PC-3 (cell line): ENCODE data around the gene IL16. TPM values are rescaled to one million over a fixed set of nuclear protein-coding genes. Genes with fewer than 3 reads are reported as not detected.
A peak's percentile ranks its signal among the peaks of the same experiment; 100 is the strongest.

ENCODE experiments used
- ATAC-seq: fragments of 200-7000 bp; cut with Tn5 transposase; 2 replicates; pipeline ENCODE4 v1.9.1; 2020; ENCODE audit warnings: mild to moderate bottlenecking, moderate library complexity
- BruUV-seq: library from RNA; stranded (reverse); fragments of 400-500 nt; replicated peaks from 2 replicates; lab custom pipeline; 2021; lab: Mats Ljungman, UMichigan
- CTCF ChIA-PET: fragments of 300-600 bp; sonication (Branson Sonifier 250); formaldehyde crosslinking; loops from one replicate; lab custom pipeline; 2022; ENCODE audit warnings: antibody characterized with exemption; lab: Charles Lee
- POLR2A ChIA-PET: fragments of 300-600 bp; sonication (Branson Sonifier 250); formaldehyde crosslinking; loops from one replicate; lab custom pipeline; 2022; ENCODE audit warnings: antibody characterized with exemption; ENCODE audit not compliant: unreplicated experiment; lab: Charles Lee
- DNase-seq: peaks from one replicate; pipeline ENCODE4 v3.0.0-alpha.2; 2015
- H2AFZ ChIP-seq: fragments of 300-600 bp; sonication (generic); 2 replicates; pipeline ENCODE4 v1.6.0; 2016; ENCODE audit warnings: antibody characterized with exemption, low read length
- H3F3A ChIP-seq: fragments of 300-600 bp; sonication (generic); one replicate; pipeline ENCODE4 v1.6.0; 2017; ENCODE audit warnings: antibody characterized with exemption, low read length, control low read depth, mild to moderate bottlenecking; ENCODE audit not compliant: unreplicated experiment
- H3K27ac ChIP-seq: fragments of 300-600 bp; sonication (generic); 2 replicates; pipeline ENCODE4 v1.5.1; 2016; ENCODE audit warnings: mild to moderate bottlenecking, low read length
- H3K27me3 ChIP-seq: fragments of 300-600 bp; sonication (generic); 2 replicates; pipeline ENCODE4 v1.6.1; 2016; ENCODE audit warnings: low read length, mixed read lengths
- H3K36me3 ChIP-seq: fragments of 300-600 bp; sonication (generic); 2 replicates; pipeline ENCODE4 v1.6.1; 2016; ENCODE audit warnings: low read depth, mixed run types, low read length, mixed read lengths
- H3K4me1 ChIP-seq: fragments of 300-600 bp; sonication (generic); 2 replicates; pipeline ENCODE4 v1.5.1; 2016; ENCODE audit warnings: low read length; ENCODE audit not compliant: insufficient read depth
- H3K4me2 ChIP-seq: fragments of 300-600 bp; sonication (generic); 2 replicates; pipeline ENCODE4 v1.6.0; 2016; ENCODE audit warnings: low read length
- H3K4me3 ChIP-seq: fragments of 300-600 bp; sonication (generic); 2 replicates; pipeline ENCODE4 v1.5.1; 2016; ENCODE audit warnings: mild to moderate bottlenecking, low read length, mixed read lengths
- H3K79me2 ChIP-seq: fragments of 300-600 bp; sonication (generic); 2 replicates; pipeline ENCODE4 v1.6.1; 2017; ENCODE audit warnings: low read length, mixed read lengths
- H3K9ac ChIP-seq: fragments of 300-600 bp; sonication (generic); 2 replicates; pipeline ENCODE4 v1.6.0; 2016; ENCODE audit warnings: mild to moderate bottlenecking, low read length
- H3K9me2 ChIP-seq: fragments of 300-600 bp; sonication (generic); replicated peaks from 2 replicates; pipeline ENCODE4 v1.6.1; 2016; ENCODE audit warnings: mixed run types, low read length, mixed read lengths
- H3K9me3 ChIP-seq: fragments of 300-600 bp; sonication (generic); 2 replicates; pipeline ENCODE4 v1.6.1; 2016; ENCODE audit warnings: low read length, mixed read lengths
- H4K20me1 ChIP-seq: fragments of 300-600 bp; sonication (generic); 2 replicates; pipeline ENCODE4 v1.6.1; 2016; ENCODE audit warnings: low read length, mixed read lengths
- EZH2 ChIP-seq: fragments of 300-600 bp; sonication (generic); IDR thresholded peaks from one replicate; pipeline ENCODE4 v1.6.1; 2017; ENCODE audit warnings: antibody characterized with exemption, mild to moderate bottlenecking, low read length; ENCODE audit not compliant: unreplicated experiment
- EZH2phosphoT487 ChIP-seq: fragments of 300-600 bp; sonication (generic); IDR thresholded peaks from 2 replicates; pipeline ENCODE4 v1.6.1; 2018; ENCODE audit warnings: mild to moderate bottlenecking, antibody characterized with exemption, low read length, borderline replicate concordance
- intact Hi-C: fragments of 100-400 bp; cut with micrococcal nuclease; formaldehyde crosslinking; loops from 2 replicates; pipeline ENCODE4 v1.9.0; 2023
- total RNA-seq: library from RNA; depleted of rRNA; stranded (reverse); fragments of >200 nt; gene quantifications from 2 replicates; pipeline ENCODE4 v1.2.3, GENCODE V29; 2014
- TF ChIP-seq, protein P1 (sequence below): fragments of 300-600 bp; sonication (generic); conservative IDR thresholded peaks from 2 replicates; pipeline ENCODE4 v1.5.1; 2017; ENCODE audit warnings: antibody characterized with exemption, low read depth, mild to moderate bottlenecking, low read length

IL16 gene
- total RNA-seq, 1 experiment from 2014 or later: 0.04 TPM

DNA sequence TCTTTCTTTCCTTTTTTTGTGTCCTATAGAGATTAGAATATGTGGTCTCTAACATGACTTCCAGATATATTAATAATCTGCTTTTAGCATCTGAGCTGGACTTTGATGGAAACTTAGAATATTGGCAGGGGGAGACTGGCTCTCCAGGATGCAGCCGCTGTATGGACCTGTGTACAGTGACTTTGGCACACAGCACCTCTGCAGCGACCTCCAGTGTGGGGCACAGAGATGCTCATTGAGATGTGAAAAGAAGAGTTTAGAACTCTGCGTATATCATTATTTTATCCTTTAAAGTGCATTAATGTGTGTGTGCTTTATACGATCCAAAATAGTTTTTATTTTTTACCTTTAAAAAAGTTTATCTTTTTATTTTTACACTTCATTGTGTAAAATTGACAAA is 44.3 kb upstream of the IL16 start:
- Histone ChIP-seq H3F3A (no peaks in the 10 kb centered on the region), H3K9me2 (no peaks in the 10 kb centered on the region), H3K9me3 (no peaks in the 10 kb centered on the region), H3K27me3 (no peaks in the 10 kb centered on the region), H3K4me3 (no peak overlapping the region), H3K79me2 (no peaks in the 10 kb centered on the region), H2AFZ (no peak overlapping the region), H3K9ac (no peak overlapping the region), H4K20me1 (no peaks in the 10 kb centered on the region), H3K4me2 (no peak overlapping the region), H3K36me3 (no peaks in the 10 kb centered on the region), H3K27ac (no peak overlapping the region), H3K4me1 (no peaks in the 10 kb centered on the region)
- intact Hi-C loops: loop anchor here (5.0 kb wide), 1 partner anchor 45 kb away; no protein-coding TSS in a partner anchor
- BruUV-seq: no TSS peak
- ChIA-PET CTCF (interaction anchor here (0.7 kb wide), 1 partner anchor 114 kb away, joined by 3 read pairs; no protein-coding TSS in a partner anchor), POLR2A (no interaction called here)
- ATAC-seq: no peak
- DNase-seq: no peak
- no peak for TF ChIP-seq EZH2
- TF ChIP-seq, protein P1, sequence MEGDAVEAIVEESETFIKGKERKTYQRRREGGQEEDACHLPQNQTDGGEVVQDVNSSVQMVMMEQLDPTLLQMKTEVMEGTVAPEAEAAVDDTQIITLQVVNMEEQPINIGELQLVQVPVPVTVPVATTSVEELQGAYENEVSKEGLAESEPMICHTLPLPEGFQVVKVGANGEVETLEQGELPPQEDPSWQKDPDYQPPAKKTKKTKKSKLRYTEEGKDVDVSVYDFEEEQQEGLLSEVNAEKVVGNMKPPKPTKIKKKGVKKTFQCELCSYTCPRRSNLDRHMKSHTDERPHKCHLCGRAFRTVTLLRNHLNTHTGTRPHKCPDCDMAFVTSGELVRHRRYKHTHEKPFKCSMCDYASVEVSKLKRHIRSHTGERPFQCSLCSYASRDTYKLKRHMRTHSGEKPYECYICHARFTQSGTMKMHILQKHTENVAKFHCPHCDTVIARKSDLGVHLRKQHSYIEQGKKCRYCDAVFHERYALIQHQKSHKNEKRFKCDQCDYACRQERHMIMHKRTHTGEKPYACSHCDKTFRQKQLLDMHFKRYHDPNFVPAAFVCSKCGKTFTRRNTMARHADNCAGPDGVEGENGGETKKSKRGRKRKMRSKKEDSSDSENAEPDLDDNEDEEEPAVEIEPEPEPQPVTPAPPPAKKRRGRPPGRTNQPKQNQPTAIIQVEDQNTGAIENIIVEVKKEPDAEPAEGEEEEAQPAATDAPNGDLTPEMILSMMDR: peak; percentile 23; the same call in 1 of the 2 replicates
- TF ChIP-seq EZH2phosphoT487: no peak

- Histone ChIP-seq H3K9me3 (no peaks in the 10 kb centered on the region), H2AFZ (no peak overlapping the region), H3K79me2 (no peaks in the 10 kb centered on the region), H3K27ac (no peak overlapping the region), H3K36me3 (no peaks in the 10 kb centered on the region), H3F3A (no peaks in the 10 kb centered on the region), H3K9ac (no peak overlapping the region), H3K4me3 (no peak overlapping the region), H3K9me2 (no peaks in the 10 kb centered on the region), H4K20me1 (no peaks in the 10 kb centered on the region), H3K4me1 (no peaks in the 10 kb centered on the region), H3K27me3 (no peaks in the 10 kb centered on the region), H3K4me2 (no peak overlapping the region)
- DNase-seq (no peak), ATAC-seq (no peak; the same call in 1 of the 2 replicates)
- intact Hi-C loops: loop anchor here (5.0 kb wide), 1 partner anchor 45 kb away; no protein-coding TSS in a partner anchor
- ChIA-PET CTCF (interaction anchor here (0.7 kb wide), 1 partner anchor 113 kb away, joined by 3 read pairs; no protein-coding TSS in a partner anchor), POLR2A (no interaction called here)
- TF ChIP-seq, protein P1: no peak
- no peak for TF ChIP-seq EZH2
- no peak for TF ChIP-seq EZH2phosphoT487
- BruUV-seq: no TSS peak
Measured at GRCh38 chr15:81152799-81153198, 43.9 kb upstream of the IL16 start.
